ENCODE measurements around the gene CCDC47. TPM values are rescaled to one million over a fixed set of nuclear protein-coding genes. Genes with fewer than 3 reads are reported as not detected.

Gene CCDC47
- total RNA-seq, 1 experiment from 2014 or later, result 117 TPM

DNA sequence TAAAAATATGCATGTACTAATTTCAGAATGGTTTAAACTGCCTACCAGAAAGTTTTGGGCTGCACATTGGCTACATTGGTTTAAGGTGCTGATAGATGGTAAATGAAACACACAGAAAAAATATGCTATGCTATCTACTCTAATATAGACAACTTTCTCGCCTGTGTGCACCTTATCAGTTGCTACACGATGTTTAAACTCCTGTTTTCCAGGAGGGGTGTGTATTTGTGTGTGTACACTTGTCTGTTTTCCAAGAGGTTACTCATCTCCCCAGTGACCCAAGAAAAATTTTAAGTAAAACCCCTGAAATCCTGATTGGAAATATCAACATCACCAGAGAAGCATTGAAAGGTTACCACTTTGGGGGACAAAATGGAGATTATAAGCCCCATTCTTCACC, 32.2 kb upstream of the CCDC47 start (continued):
- TF ChIP-seq, protein P1, sequence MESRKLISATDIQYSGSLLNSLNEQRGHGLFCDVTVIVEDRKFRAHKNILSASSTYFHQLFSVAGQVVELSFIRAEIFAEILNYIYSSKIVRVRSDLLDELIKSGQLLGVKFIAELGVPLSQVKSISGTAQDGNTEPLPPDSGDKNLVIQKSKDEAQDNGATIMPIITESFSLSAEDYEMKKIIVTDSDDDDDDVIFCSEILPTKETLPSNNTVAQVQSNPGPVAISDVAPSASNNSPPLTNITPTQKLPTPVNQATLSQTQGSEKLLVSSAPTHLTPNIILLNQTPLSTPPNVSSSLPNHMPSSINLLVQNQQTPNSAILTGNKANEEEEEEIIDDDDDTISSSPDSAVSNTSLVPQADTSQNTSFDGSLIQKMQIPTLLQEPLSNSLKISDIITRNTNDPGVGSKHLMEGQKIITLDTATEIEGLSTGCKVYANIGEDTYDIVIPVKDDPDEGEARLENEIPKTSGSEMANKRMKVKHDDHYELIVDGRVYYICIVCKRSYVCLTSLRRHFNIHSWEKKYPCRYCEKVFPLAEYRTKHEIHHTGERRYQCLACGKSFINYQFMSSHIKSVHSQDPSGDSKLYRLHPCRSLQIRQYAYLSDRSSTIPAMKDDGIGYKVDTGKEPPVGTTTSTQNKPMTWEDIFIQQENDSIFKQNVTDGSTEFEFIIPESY (IDR thresholded peaks at IDR 0.05; ENCODE audit: extremely low read depth, insufficient replicate concordance, low read length), result no peak
- no peak for TF ChIP-seq EGR1 (IDR thresholded peaks at IDR 0.05; ENCODE audit: low read depth)

DNA sequence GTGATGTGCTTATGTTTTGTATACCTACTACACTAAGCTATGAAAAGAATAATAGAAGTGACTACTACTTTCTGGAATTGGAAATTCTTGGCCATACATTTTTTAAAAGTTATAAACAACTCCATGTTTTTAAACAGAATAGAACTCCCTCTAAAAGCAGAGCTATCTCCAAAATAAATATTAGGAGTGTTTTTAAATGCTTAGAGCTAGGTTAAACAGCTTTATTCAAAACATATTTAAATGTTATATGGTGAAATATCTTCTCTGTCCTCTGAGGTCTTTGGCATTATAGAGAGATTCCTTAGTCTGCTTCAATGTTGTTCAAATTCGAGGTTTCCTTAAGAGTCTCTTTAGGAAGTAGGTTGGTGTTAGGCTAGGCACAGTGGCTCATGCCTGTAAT, 30.9 kb upstream of the CCDC47 start:
- no TSS peak for BruUV-seq (replicated peaks)
- Histone ChIP-seq H3K79me2 (ENCODE audit: insufficient read depth, low read length) (peaks cover 76% of the 10 kb centered on the region), H3K27ac (ENCODE audit: low read depth, low read length) (no peak overlapping the region), H3K9me2 (ENCODE audit: insufficient read depth) (no peaks in the 10 kb centered on the region), H3K4me3 (replicated peaks in 1 of 2; ENCODE audit: low read depth in 1 of 2, low read length in 2 of 2) (no peak overlapping the region), H3K9ac (ENCODE audit: low read length) (no peak overlapping the region), H2AFZ (ENCODE audit: low read depth, low read length, poor library complexity, severe bottlenecking) (no peak overlapping the region), H3K4me1 (ENCODE audit: control insufficient read depth in 1 of 2, insufficient read depth in 2 of 2, low read length in 2 of 2) (no peaks in the 10 kb centered on the region), H3K4me2 (ENCODE audit: low read length) (no peak overlapping the region), H4K20me1 (ENCODE audit: insufficient read depth) (0 out of 2 replicates have a peak, but pooled peaks cover under 1% of the 10 kb centered on the region), H3K36me3 (ENCODE audit: control insufficient read depth in 1 of 2, insufficient read depth in 2 of 2, low read length in 2 of 2) (peaks cover 85 to 87% of the 10 kb centered on the region in 2 experiments), H3K9me3 (ENCODE audit: control insufficient read depth in 1 of 2, insufficient read depth in 1 of 2, low read depth in 1 of 2, low read length in 2 of 2) (no peaks in the 10 kb centered on the region), H3K27me3 (ENCODE audit: insufficient read depth, low read length) (no peaks in the 10 kb centered on the region)
- ChIA-PET RAD21 (ENCODE audit: low non-redundant PET in 1 of 2, low total read pairs in 2 of 2, uncharacterized antibody in 2 of 2, unreplicated experiment in 2 of 2) (no interaction called here), POLR2A (no interaction called here), CTCF (interaction anchor here (1.0 kb wide), 1 partner anchor 30 kb away, joined by 3 read pairs; no protein-coding TSS in a partner anchor)
- no peak for ATAC-seq
- intact Hi-C loops (cut with micrococcal nuclease), result no loop called here
- DNase-seq (ENCODE audit: low read depth, low spot score), result no peak
- TF ChIP-seq SP1 (IDR thresholded peaks at IDR 0.05; ENCODE audit: low read depth) (no peak), TCF7L2 (IDR thresholded peaks at IDR 0.05; ENCODE audit: borderline replicate concordance, extremely low read depth, insufficient read depth, insufficient read length) (no peak), SRF (IDR thresholded peaks at IDR 0.05; ENCODE audit: low read depth) (no peak), ZFX (IDR thresholded peaks at IDR 0.05) (no peak), POLR2AphosphoS5 (IDR thresholded peaks at IDR 0.05; ENCODE audit: low read depth, low read length) (no peak), FOSL1 (IDR thresholded peaks at IDR 0.05; ENCODE audit: low read depth) (no peak), RAD21 (IDR thresholded peaks at IDR 0.05; ENCODE audit: low read depth) (no peak), SIN3A (IDR thresholded peaks at IDR 0.05; ENCODE audit: low read depth) (no peak)
- TF ChIP-seq, protein P1 (IDR thresholded peaks at IDR 0.05; ENCODE audit: extremely low read depth, insufficient replicate concordance, low read length), result no peak
- TF ChIP-seq, protein P2, sequence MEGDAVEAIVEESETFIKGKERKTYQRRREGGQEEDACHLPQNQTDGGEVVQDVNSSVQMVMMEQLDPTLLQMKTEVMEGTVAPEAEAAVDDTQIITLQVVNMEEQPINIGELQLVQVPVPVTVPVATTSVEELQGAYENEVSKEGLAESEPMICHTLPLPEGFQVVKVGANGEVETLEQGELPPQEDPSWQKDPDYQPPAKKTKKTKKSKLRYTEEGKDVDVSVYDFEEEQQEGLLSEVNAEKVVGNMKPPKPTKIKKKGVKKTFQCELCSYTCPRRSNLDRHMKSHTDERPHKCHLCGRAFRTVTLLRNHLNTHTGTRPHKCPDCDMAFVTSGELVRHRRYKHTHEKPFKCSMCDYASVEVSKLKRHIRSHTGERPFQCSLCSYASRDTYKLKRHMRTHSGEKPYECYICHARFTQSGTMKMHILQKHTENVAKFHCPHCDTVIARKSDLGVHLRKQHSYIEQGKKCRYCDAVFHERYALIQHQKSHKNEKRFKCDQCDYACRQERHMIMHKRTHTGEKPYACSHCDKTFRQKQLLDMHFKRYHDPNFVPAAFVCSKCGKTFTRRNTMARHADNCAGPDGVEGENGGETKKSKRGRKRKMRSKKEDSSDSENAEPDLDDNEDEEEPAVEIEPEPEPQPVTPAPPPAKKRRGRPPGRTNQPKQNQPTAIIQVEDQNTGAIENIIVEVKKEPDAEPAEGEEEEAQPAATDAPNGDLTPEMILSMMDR (IDR thresholded peaks at IDR 0.05 in 2 of 3, conservative IDR thresholded peaks at IDR 0.05 in 1 of 3; ENCODE audit: borderline replicate concordance in 1 of 3, insufficient read depth in 1 of 3, low read depth in 2 of 3, low read length in 2 of 3), result no peak
- TF ChIP-seq, protein P3, sequence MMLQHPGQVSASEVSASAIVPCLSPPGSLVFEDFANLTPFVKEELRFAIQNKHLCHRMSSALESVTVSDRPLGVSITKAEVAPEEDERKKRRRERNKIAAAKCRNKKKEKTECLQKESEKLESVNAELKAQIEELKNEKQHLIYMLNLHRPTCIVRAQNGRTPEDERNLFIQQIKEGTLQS (IDR thresholded peaks at IDR 0.05), result no peak
